ENCODE data around the gene DISC1. TPM values are rescaled to one million over a fixed set of nuclear protein-coding genes. Genes with fewer than 3 reads are reported as not detected.

Gene DISC1
- total RNA-seq, 1 experiment from 2014 or later, result 1.8 TPM

DNA sequence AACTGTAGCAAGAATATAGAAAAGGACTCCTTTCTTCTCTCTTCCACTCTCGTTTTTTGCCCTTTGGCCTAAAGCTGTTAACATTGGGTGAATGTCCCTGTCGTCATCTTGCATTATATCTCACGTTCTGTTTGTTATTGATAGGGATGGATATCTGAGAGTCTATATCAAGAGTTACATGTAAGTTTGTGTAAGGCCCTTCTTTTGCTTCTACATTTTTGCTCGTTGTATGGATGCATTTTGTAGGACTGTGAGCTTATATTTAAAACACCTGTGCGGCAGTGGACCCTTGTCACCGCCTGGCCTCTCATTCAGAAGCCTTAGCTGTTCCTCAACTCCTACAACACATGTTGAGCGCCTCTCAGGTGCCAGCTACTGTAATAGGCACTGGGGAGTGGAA, 211.9 kb downstream of the DISC1 start:
- ATAC-seq, result no peak
- Histone ChIP-seq H4K20me1 (ENCODE audit: insufficient read depth) (no peaks in the 10 kb centered on the region), H3K9me3 (ENCODE audit: control insufficient read depth in 1 of 2, insufficient read depth in 1 of 2, low read depth in 1 of 2, low read length in 2 of 2) (no peaks in the 10 kb centered on the region), H3K9ac (ENCODE audit: low read length) (no peak overlapping the region), H3K27me3 (ENCODE audit: insufficient read depth, low read length) (no peaks in the 10 kb centered on the region), H3K79me2 (ENCODE audit: insufficient read depth, low read length) (no peaks in the 10 kb centered on the region), H3K27ac (ENCODE audit: low read depth, low read length) (no peak overlapping the region), H3K4me2 (ENCODE audit: low read length) (no peak overlapping the region), H3K4me1 (ENCODE audit: control insufficient read depth in 1 of 2, insufficient read depth in 2 of 2, low read length in 2 of 2) (peaks cover 0 to 7% of the 10 kb centered on the region in 2 experiments; a peak in 3 of 4 replicates), H3K4me3 (replicated peaks in 1 of 2; ENCODE audit: low read depth in 1 of 2, low read length in 2 of 2) (no peak overlapping the region), H3K9me2 (ENCODE audit: insufficient read depth) (no peaks in the 10 kb centered on the region), H2AFZ (ENCODE audit: low read depth, low read length, poor library complexity, severe bottlenecking) (no peak overlapping the region), H3K36me3 (ENCODE audit: control insufficient read depth in 1 of 2, insufficient read depth in 2 of 2, low read length in 2 of 2) (no peaks in the 10 kb centered on the region)
- POLR2A ChIA-PET, result no interaction called here
- BruUV-seq (replicated peaks), result no TSS peak
- DNase-seq (ENCODE audit: low read depth, low spot score), result no peak
- TF ChIP-seq POLR2A (IDR thresholded peaks at IDR 0.05; ENCODE audit: borderline replicate concordance, extremely low read depth, insufficient read depth, insufficient read length), result no peak
- no peak for TF ChIP-seq EZH2 (IDR thresholded peaks at IDR 0.05)
- TF ChIP-seq CEBPB (IDR thresholded peaks at IDR 0.05; ENCODE audit: low read depth), result no peak
- no peak for TF ChIP-seq YY1 (IDR thresholded peaks at IDR 0.05; ENCODE audit: extremely low read depth, insufficient replicate concordance, low read depth, low read length)
- TF ChIP-seq ZNF274 (IDR thresholded peaks at IDR 0.05; ENCODE audit: low read depth, low read length), result no peak
- TF ChIP-seq, protein P1, sequence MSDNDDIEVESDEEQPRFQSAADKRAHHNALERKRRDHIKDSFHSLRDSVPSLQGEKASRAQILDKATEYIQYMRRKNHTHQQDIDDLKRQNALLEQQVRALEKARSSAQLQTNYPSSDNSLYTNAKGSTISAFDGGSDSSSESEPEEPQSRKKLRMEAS (IDR thresholded peaks at IDR 0.05), result no peak
- TF ChIP-seq ZFX (IDR thresholded peaks at IDR 0.05), result no peak
- no peak for TF ChIP-seq SP1 (IDR thresholded peaks at IDR 0.05; ENCODE audit: low read depth)
- TF ChIP-seq, protein P2, sequence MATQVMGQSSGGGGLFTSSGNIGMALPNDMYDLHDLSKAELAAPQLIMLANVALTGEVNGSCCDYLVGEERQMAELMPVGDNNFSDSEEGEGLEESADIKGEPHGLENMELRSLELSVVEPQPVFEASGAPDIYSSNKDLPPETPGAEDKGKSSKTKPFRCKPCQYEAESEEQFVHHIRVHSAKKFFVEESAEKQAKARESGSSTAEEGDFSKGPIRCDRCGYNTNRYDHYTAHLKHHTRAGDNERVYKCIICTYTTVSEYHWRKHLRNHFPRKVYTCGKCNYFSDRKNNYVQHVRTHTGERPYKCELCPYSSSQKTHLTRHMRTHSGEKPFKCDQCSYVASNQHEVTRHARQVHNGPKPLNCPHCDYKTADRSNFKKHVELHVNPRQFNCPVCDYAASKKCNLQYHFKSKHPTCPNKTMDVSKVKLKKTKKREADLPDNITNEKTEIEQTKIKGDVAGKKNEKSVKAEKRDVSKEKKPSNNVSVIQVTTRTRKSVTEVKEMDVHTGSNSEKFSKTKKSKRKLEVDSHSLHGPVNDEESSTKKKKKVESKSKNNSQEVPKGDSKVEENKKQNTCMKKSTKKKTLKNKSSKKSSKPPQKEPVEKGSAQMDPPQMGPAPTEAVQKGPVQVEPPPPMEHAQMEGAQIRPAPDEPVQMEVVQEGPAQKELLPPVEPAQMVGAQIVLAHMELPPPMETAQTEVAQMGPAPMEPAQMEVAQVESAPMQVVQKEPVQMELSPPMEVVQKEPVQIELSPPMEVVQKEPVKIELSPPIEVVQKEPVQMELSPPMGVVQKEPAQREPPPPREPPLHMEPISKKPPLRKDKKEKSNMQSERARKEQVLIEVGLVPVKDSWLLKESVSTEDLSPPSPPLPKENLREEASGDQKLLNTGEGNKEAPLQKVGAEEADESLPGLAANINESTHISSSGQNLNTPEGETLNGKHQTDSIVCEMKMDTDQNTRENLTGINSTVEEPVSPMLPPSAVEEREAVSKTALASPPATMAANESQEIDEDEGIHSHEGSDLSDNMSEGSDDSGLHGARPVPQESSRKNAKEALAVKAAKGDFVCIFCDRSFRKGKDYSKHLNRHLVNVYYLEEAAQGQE (IDR thresholded peaks at IDR 0.05; ENCODE audit: low read depth), result no peak
- TF ChIP-seq, protein P3, sequence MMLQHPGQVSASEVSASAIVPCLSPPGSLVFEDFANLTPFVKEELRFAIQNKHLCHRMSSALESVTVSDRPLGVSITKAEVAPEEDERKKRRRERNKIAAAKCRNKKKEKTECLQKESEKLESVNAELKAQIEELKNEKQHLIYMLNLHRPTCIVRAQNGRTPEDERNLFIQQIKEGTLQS (IDR thresholded peaks at IDR 0.05), result no peak
- TF ChIP-seq JUND (IDR thresholded peaks at IDR 0.05), result no peak
- TF ChIP-seq, protein P4, sequence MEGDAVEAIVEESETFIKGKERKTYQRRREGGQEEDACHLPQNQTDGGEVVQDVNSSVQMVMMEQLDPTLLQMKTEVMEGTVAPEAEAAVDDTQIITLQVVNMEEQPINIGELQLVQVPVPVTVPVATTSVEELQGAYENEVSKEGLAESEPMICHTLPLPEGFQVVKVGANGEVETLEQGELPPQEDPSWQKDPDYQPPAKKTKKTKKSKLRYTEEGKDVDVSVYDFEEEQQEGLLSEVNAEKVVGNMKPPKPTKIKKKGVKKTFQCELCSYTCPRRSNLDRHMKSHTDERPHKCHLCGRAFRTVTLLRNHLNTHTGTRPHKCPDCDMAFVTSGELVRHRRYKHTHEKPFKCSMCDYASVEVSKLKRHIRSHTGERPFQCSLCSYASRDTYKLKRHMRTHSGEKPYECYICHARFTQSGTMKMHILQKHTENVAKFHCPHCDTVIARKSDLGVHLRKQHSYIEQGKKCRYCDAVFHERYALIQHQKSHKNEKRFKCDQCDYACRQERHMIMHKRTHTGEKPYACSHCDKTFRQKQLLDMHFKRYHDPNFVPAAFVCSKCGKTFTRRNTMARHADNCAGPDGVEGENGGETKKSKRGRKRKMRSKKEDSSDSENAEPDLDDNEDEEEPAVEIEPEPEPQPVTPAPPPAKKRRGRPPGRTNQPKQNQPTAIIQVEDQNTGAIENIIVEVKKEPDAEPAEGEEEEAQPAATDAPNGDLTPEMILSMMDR (IDR thresholded peaks at IDR 0.05 in 2 of 3, conservative IDR thresholded peaks at IDR 0.05 in 1 of 3; ENCODE audit: borderline replicate concordance in 1 of 3, insufficient read depth in 1 of 3, low read depth in 2 of 3, low read length in 2 of 3), result no peak
- no peak for TF ChIP-seq ELF1 (IDR thresholded peaks at IDR 0.05; ENCODE audit: borderline replicate concordance, low read depth)
- no peak for TF ChIP-seq POLR2AphosphoS5 (IDR thresholded peaks at IDR 0.05; ENCODE audit: low read depth, low read length)
- RAD21 ChIA-PET (ENCODE audit: low non-redundant PET in 1 of 2, low total read pairs in 2 of 2, uncharacterized antibody in 2 of 2, unreplicated experiment in 2 of 2), result no interaction called here
- CTCF ChIA-PET, result no interaction called here
- intact Hi-C loops (cut with micrococcal nuclease), result no loop called here
